Left ventricle myocardium inferior (tissue), 1 donor: Measurements from ENCODE around the gene C16orf46. TPM values are rescaled to one million over a fixed set of nuclear protein-coding genes. Genes with fewer than 3 reads are reported as not detected.

Experiments
- DNase-seq: peaks from one replicate; pipeline ENCODE4 v3.0.0-alpha.2; 2020
- H3K27ac ChIP-seq: fragments of 200-600 bp; replicated peaks from 2 replicates; pipeline ENCODE4 v1.8.0; 2021
- H3K27me3 ChIP-seq: fragments of 200-600 bp; 2 replicates; pipeline ENCODE4 v1.8.0; 2021; ENCODE audit warnings: low read depth
- H3K36me3 ChIP-seq: fragments of 200-600 bp; 2 replicates; pipeline ENCODE4 v1.8.0; 2021
- H3K4me1 ChIP-seq: fragments of 200-600 bp; 2 replicates; pipeline ENCODE4 v1.8.0; 2021
- H3K4me3 ChIP-seq: fragments of 200-600 bp; 2 replicates; pipeline ENCODE4 v1.8.0; 2021; ENCODE audit warnings: mild to moderate bottlenecking, moderate library complexity
- H3K9me3 ChIP-seq: fragments of 200-600 bp; replicated peaks from 2 replicates; pipeline ENCODE4 v1.8.0; 2021
- intact Hi-C: fragments of 100-400 bp; cut with micrococcal nuclease; formaldehyde crosslinking; loops from one replicate; pipeline ENCODE4 v1.11.0; 2022
- total RNA-seq: library from RNA; stranded (reverse); fragmentation: NEBNext Ultra II Directional; extraction: Animal tissue kit (Norgen Biotek cat#: 25700); gene quantifications from one replicate; pipeline ENCODE4 v1.2.1, GENCODE V29; 2021
- TF ChIP-seq, protein P1 (sequence below): fragments of 200-600 bp; IDR thresholded peaks from 2 replicates; pipeline ENCODE4 v1.8.0; 2021; ENCODE audit warnings: antibody characterized with exemption, mild to moderate bottlenecking, borderline replicate concordance
- donor health status: DM: no; HTN: yes; CAD: no; lungs with severe emphysema.

The C16orf46 gene
- total RNA-seq, 1 donor from 2014 or later, result 0.88 TPM

DNA sequence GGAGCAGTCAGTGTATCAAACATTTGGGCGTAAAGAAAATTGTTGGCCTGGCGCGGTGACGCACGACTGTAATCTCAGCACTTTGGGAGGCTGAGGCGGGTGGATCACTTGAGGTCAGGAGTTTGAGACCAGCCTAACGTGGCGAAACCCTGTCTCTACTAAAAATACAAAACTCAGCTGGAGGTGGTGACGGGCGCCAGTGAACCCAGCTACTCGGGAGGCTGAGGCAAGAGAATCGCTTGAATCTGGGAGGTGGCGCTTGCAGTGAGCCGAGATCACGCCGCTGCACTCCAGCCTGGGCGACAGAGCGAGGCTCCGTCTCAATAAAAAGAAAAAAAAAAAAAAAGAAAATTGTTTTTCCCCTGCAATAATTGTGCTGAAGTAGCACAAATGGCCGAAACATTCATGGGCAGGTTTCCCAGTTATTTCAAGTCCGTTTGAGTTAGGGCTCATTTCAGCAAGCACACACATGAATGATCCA lies 17.8 kb upstream of the C16orf46 start:
- Histone ChIP-seq H3K36me3 (no peaks in the 10 kb centered on the region), H3K27ac (no peak overlapping the region), H3K27me3 (no peaks in the 10 kb centered on the region), H3K4me3 (peak overlapping the region; percentile 97), H3K9me3 (no peaks in the 10 kb centered on the region), H3K4me1 (peaks cover 17% of the 10 kb centered on the region)
- intact Hi-C loops, result no loop called here
- DNase-seq, result no peak
- TF ChIP-seq, protein P1, sequence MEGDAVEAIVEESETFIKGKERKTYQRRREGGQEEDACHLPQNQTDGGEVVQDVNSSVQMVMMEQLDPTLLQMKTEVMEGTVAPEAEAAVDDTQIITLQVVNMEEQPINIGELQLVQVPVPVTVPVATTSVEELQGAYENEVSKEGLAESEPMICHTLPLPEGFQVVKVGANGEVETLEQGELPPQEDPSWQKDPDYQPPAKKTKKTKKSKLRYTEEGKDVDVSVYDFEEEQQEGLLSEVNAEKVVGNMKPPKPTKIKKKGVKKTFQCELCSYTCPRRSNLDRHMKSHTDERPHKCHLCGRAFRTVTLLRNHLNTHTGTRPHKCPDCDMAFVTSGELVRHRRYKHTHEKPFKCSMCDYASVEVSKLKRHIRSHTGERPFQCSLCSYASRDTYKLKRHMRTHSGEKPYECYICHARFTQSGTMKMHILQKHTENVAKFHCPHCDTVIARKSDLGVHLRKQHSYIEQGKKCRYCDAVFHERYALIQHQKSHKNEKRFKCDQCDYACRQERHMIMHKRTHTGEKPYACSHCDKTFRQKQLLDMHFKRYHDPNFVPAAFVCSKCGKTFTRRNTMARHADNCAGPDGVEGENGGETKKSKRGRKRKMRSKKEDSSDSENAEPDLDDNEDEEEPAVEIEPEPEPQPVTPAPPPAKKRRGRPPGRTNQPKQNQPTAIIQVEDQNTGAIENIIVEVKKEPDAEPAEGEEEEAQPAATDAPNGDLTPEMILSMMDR, result no peak

DNA sequence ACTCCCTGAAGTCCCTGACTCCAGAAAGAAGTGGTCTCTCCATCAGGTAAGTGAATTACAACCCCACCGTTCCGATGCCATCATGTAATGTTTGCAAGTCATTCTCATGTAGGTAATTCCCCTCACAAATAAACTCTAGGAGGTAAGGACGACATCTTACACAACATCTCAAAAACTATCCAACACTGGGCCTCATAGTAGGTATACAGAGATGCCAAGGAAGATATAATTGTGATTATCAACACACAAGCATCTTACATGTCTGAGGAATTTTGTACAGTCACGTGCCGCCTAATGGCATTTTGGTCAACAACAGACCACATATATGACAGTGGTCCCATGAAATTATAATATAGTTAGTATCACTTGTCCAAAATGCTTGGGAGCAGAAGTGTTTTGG lies 11.8 kb upstream of the C16orf46 start:
- H3K4me3 ChIP-seq, result no peak overlapping the region
- H3K36me3 ChIP-seq, result peaks cover 3% of the 10 kb centered on the region
- H3K9me3 ChIP-seq, result no peaks in the 10 kb centered on the region
- H3K27ac ChIP-seq, result no peak overlapping the region
- intact Hi-C loops, result no loop called here
- H3K27me3 ChIP-seq, result no peaks in the 10 kb centered on the region
- DNase-seq, result no peak
- no peaks in the 10 kb centered on the region for H3K4me1 ChIP-seq
- TF ChIP-seq, protein P1, result no peak

DNA sequence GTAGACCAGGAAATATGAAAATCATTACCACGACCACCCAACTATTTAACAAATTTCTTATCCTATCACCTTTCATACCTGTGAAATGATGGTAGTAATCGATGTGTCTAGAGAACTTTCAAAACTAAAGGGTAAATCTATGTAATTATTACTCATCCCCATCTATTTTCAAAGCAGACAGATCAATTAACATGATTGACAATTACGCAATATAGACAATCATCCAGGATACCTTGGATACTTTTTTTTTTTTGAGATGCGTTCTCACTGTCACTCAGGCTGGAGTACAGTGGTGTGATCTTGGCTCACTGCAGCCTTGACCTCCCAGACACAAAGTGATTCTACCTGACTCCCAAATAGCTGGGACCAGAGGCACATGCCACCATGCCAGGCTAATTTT lies 4.0 kb upstream of the C16orf46 start:
- peaks cover 18% of the 10 kb centered on the region for H3K4me1 ChIP-seq
- TF ChIP-seq, protein P1, result no peak
- no peaks in the 10 kb centered on the region for H3K9me3 ChIP-seq
- H3K36me3 ChIP-seq, result peaks cover 11% of the 10 kb centered on the region
- no peak for DNase-seq
- no peak overlapping the region for H3K4me3 ChIP-seq
- no peak overlapping the region for H3K27ac ChIP-seq
- no peaks in the 10 kb centered on the region for H3K27me3 ChIP-seq
- intact Hi-C loops, result no loop called here

DNA sequence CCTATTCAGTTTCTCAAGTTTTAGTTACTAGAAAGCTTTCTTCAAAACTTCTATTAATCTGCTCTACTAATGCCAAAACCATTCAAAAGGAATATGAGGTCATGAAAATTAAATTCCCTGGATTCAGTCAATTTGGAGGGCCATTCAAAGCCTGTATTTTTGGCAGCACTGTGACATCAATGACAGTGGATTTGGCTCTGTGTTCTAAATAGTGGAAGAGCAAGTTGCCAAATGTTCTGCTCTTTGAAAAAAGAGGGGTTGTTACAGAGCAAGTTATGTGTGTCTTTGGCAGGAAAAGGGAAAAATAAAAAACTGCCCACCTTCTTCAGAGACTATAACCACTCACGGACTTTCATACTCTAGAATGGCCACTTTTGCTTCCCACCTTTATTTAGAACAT lies 3.2 kb upstream of the C16orf46 start:
- intact Hi-C loops, result no loop called here

DNA sequence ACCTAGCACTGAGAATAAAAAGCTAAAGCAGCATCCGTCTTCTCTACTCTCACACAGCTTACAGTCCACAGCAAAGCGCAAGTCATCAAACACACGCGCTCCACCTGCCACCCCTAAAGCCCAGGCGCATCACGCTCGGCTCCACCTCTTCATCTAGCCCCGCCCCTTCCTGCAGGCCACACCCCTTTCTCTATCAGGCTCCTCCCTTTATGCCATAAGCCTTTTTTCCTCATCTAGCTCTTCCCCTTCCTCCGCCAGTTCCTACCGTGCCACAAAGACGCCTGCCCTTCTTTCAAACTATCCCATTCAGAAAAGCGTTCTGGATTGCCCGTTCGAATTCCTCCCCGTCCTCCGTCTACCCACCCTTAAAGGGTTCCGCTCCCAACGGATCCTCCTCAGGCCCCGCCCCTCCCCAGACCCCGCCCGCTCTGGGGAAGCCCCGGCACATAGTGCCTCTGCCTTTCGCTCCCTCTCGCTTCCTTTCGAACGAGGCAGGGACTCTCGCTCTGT lies 417 bp downstream of the C16orf46 start:
- no peaks in the 10 kb centered on the region for H3K27me3 ChIP-seq
- H3K36me3 ChIP-seq, result no peaks in the 10 kb centered on the region
- peak overlapping the region; percentile 76 for H3K4me3 ChIP-seq
- H3K9me3 ChIP-seq, result no peaks in the 10 kb centered on the region
- peak overlapping the region; percentile 98 for H3K27ac ChIP-seq
- H3K4me1 ChIP-seq, result peaks cover 20% of the 10 kb centered on the region
- TF ChIP-seq, protein P1, result no peak
- intact Hi-C loops, result no loop called here
- peak; percentile 89 for DNase-seq

More for the DNA sequence above, 3.2 kb upstream of the C16orf46 start:
- no peak overlapping the region for H3K4me3 ChIP-seq
- peaks cover 11% of the 10 kb centered on the region for H3K36me3 ChIP-seq
- TF ChIP-seq, protein P1, result no peak
- peaks cover 18% of the 10 kb centered on the region for H3K4me1 ChIP-seq
- no peak overlapping the region for H3K27ac ChIP-seq
- no peak for DNase-seq
- H3K9me3 ChIP-seq, result no peaks in the 10 kb centered on the region
- no peaks in the 10 kb centered on the region for H3K27me3 ChIP-seq
